Lower lobe of right lung (tissue), 2 donors: Measurements from ENCODE around the gene GFAP. TPM values are rescaled to one million over a fixed set of nuclear protein-coding genes. Genes with fewer than 3 reads are reported as not detected.

ENCODE experiments used
- ATAC-seq, 2 donors: fragments of 200-7000 bp; cut with Tn5 transposase; one replicate each; pipeline ENCODE4 v1.9.1; 2020 to 2022; ENCODE audit warnings: mild to moderate bottlenecking in 2 of 2, moderate library complexity in 2 of 2
- DNase-seq: peaks from one replicate; pipeline ENCODE4 v3.0.0-alpha.2; 2020
- H3K27ac ChIP-seq: fragments of 200-600 bp; one replicate; pipeline ENCODE4 v1.8.0; 2022
- H3K27me3 ChIP-seq: fragments of 200-600 bp; one replicate; pipeline ENCODE4 v1.8.0; 2022; ENCODE audit warnings: low read depth
- H3K36me3 ChIP-seq: fragments of 200-600 bp; one replicate; pipeline ENCODE4 v1.8.0; 2022; ENCODE audit warnings: mild to moderate bottlenecking
- H3K4me1 ChIP-seq: fragments of 200-600 bp; one replicate; pipeline ENCODE4 v1.8.0; 2022
- H3K4me3 ChIP-seq: fragments of 200-600 bp; one replicate; pipeline ENCODE4 v1.8.0; 2022; ENCODE audit warnings: mild to moderate bottlenecking
- H3K9me3 ChIP-seq: fragments of 200-600 bp; one replicate; pipeline ENCODE4 v1.8.0; 2022
- CTCF ChIP-seq: fragments of 200-600 bp; IDR thresholded peaks from one replicate; pipeline ENCODE4 v1.8.0; 2022; ENCODE audit warnings: antibody characterized with exemption, mild to moderate bottlenecking
- intact Hi-C: fragments of 100-400 bp; cut with DNase I; formaldehyde crosslinking; loops from one replicate; pipeline ENCODE4 v1.11.0; 2022
- total RNA-seq: library from RNA; stranded (reverse); fragmentation: NEBNext Ultra II Directional; extraction: Animal tissue kit (Norgen Biotek cat#: 25700); gene quantifications from one replicate; pipeline ENCODE4 v1.2.1, GENCODE V29; 2021
- donor health status: DM: no; HTN: yes; CAD: no; lungs with severe emphysema.

Gene GFAP
- total RNA-seq, 1 donor from 2014 or later = not detected

GRCh38 chr17:44928950-44929720 lies 13.8 kb upstream of the GFAP start:
- Histone ChIP-seq H3K36me3 (no peaks in the 10 kb centered on the region), H3K27me3 (no peaks in the 10 kb centered on the region), H3K4me3 (no peak overlapping the region), H3K27ac (no peak overlapping the region), H3K9me3 (no peaks in the 10 kb centered on the region), H3K4me1 (no peaks in the 10 kb centered on the region)
- DNase-seq (no peak), ATAC-seq (no peak)
- TF ChIP-seq CTCF = no peak
- intact Hi-C loops = loop anchor here (10.0 kb wide), 1 partner anchor 86 kb away; no protein-coding TSS in a partner anchor

- DNase-seq = peak; percentile 20
- no peak overlapping the region for H3K4me3 ChIP-seq
- TF ChIP-seq CTCF = no peak
- H3K9me3 ChIP-seq = no peaks in the 10 kb centered on the region
- H3K27me3 ChIP-seq = no peaks in the 10 kb centered on the region
- H3K36me3 ChIP-seq = no peaks in the 10 kb centered on the region
- no peak overlapping the region for H3K27ac ChIP-seq
- no peak for ATAC-seq
- intact Hi-C loops = loop anchor here (10.0 kb wide), 1 partner anchor 87 kb away; no protein-coding TSS in a partner anchor
- no peaks in the 10 kb centered on the region for H3K4me1 ChIP-seq
Observed at GRCh38 chr17:44928136-44928535, 12.8 kb upstream of the GFAP start.

- ATAC-seq (no peak), DNase-seq (no peak)
- Histone ChIP-seq H3K4me1 (no peaks in the 10 kb centered on the region), H3K4me3 (no peak overlapping the region), H3K27ac (no peak overlapping the region), H3K36me3 (no peaks in the 10 kb centered on the region), H3K27me3 (no peaks in the 10 kb centered on the region), H3K9me3 (no peaks in the 10 kb centered on the region)
- intact Hi-C loops = loop anchor here (10.0 kb wide), 1 partner anchor 87 kb away; no protein-coding TSS in a partner anchor
- no peak for TF ChIP-seq CTCF
Observed at GRCh38 chr17:44927696-44928095, 12.4 kb upstream of the GFAP start.

- Histone ChIP-seq H3K4me3 (no peak overlapping the region), H3K4me1 (no peaks in the 10 kb centered on the region), H3K27ac (no peak overlapping the region), H3K9me3 (no peaks in the 10 kb centered on the region), H3K36me3 (no peaks in the 10 kb centered on the region), H3K27me3 (peaks cover 3% of the 10 kb centered on the region)
- TF ChIP-seq CTCF = no peak
- ATAC-seq = no peak
- peak; percentile 24 for DNase-seq
- intact Hi-C loops = loop anchor here (10.0 kb wide), 1 partner anchor 88 kb away; no protein-coding TSS in a partner anchor
Observed at GRCh38 chr17:44926821-44927525, 11.7 kb upstream of the GFAP start.

GRCh38 chr17:44925731-44926697 lies 10.7 kb upstream of the GFAP start:
- Histone ChIP-seq H3K4me3 (no peak overlapping the region), H3K4me1 (no peaks in the 10 kb centered on the region), H3K36me3 (no peaks in the 10 kb centered on the region), H3K9me3 (no peaks in the 10 kb centered on the region), H3K27ac (no peak overlapping the region), H3K27me3 (peaks cover 4% of the 10 kb centered on the region)
- DNase-seq = peak; percentile 24
- intact Hi-C loops = loop anchor here (10.0 kb wide), 1 partner anchor 89 kb away; no protein-coding TSS in a partner anchor
- TF ChIP-seq CTCF = no peak
- ATAC-seq = no peak
